ENCODE data around the gene ZRSR2.
"Not testable (repeated sequence)": the region's sequence is repeated elsewhere in the genome, so short reads cannot be mapped to it uniquely, and the experiment has no call there.

ZRSR2 gene

GRCh38 chrX:15820106-15821073 is 30.1 kb downstream of the ZRSR2 start:
- Mint-ChIP-seq H3K4me3 (peak overlapping the region in 1 of 2 donors; percentile 6), H3K27me3 (no peaks in the 10 kb centered on the region), H3K9me3 (no peaks in the 10 kb centered on the region), H3K4me1 (peaks cover 43% of the 10 kb centered on the region), H3K27ac (peak overlapping the region in 1 of 2 donors; percentile 40)
- ATAC-seq (peak; percentile 75), DNase-seq (peak in 1 of 2 donors; percentile 14)

- Mint-ChIP-seq H3K27ac (peak overlapping the region in 1 of 2 donors; percentile 38), H3K4me1 (peaks cover 23% of the 10 kb centered on the region), H3K27me3 (no peaks in the 10 kb centered on the region), H3K4me3 (no peak overlapping the region), H3K9me3 (no peaks in the 10 kb centered on the region)
- no peak for ATAC-seq
- no peak for DNase-seq
These were observed 32.6 kb downstream of the ZRSR2 start for GRCh38 chrX:15822922-15823321.

GRCh38 chrX:15825936-15826335 is 35.7 kb downstream of the ZRSR2 start:
- Mint-ChIP-seq H3K9me3 (no peaks in the 10 kb centered on the region), H3K27ac (peak overlapping the region in 1 of 2 donors; percentile 40), H3K4me1 (peaks cover 20% of the 10 kb centered on the region), H3K4me3 (no peak overlapping the region), H3K27me3 (no peaks in the 10 kb centered on the region)
- DNase-seq (no peak), ATAC-seq (no peak)

- no peak overlapping the region for H3K4me3 Mint-ChIP-seq
- H3K27ac Mint-ChIP-seq, result peak overlapping the region in 1 of 2 donors; percentile 33
- no peaks in the 10 kb centered on the region for H3K27me3 Mint-ChIP-seq
- no peaks in the 10 kb centered on the region for H3K9me3 Mint-ChIP-seq
- DNase-seq, result no peak
- H3K4me1 Mint-ChIP-seq, result peaks cover 14% of the 10 kb centered on the region
- ATAC-seq, result no peak
These were observed 38.9 kb downstream of the ZRSR2 start for GRCh38 chrX:15829217-15829616.

- not testable (repeated sequence) for ATAC-seq, DNase-seq, H3K9me3 Mint-ChIP-seq, H3K27ac Mint-ChIP-seq, H3K27me3 Mint-ChIP-seq, H3K4me3 Mint-ChIP-seq
- H3K4me1 Mint-ChIP-seq, result peaks cover 14% of the 10 kb centered on the region
These were observed 41.1 kb downstream of the ZRSR2 start for GRCh38 chrX:15831347-15831746.

- Mint-ChIP-seq H3K27me3 (no peaks in the 10 kb centered on the region), H3K9me3 (no peaks in the 10 kb centered on the region), H3K4me1 (peaks cover 9% of the 10 kb centered on the region), H3K4me3 (no peak overlapping the region), H3K27ac (no peak overlapping the region)
- ATAC-seq, result no peak
- DNase-seq, result no peak
These were observed 43.8 kb downstream of the ZRSR2 start for GRCh38 chrX:15834053-15834452.

GRCh38 chrX:15834827-15835595 is 44.7 kb downstream of the ZRSR2 start:
- no peaks in the 10 kb centered on the region for H3K27me3 Mint-ChIP-seq
- DNase-seq, result no peak
- no peak for ATAC-seq
- H3K9me3 Mint-ChIP-seq, result no peaks in the 10 kb centered on the region
- no peak overlapping the region for H3K4me3 Mint-ChIP-seq
- H3K27ac Mint-ChIP-seq, result no peak overlapping the region
- peaks cover 1% of the 10 kb centered on the region for H3K4me1 Mint-ChIP-seq

- peak in 1 of 2 donors; percentile 22 for DNase-seq
- Mint-ChIP-seq H3K4me3 (no peak overlapping the region), H3K27ac (no peak overlapping the region), H3K4me1 (no peaks in the 10 kb centered on the region), H3K9me3 (no peaks in the 10 kb centered on the region), H3K27me3 (no peaks in the 10 kb centered on the region)
- peak; percentile 61 for ATAC-seq
These were observed 47.7 kb downstream of the ZRSR2 start for GRCh38 chrX:15838017-15838416.

GRCh38 chrX:15841853-15842516 is 51.7 kb downstream of the ZRSR2 start:
- ATAC-seq (no peak), DNase-seq (no peak)
- H3K4me3 Mint-ChIP-seq, result no peak overlapping the region
- no peak overlapping the region for H3K27ac Mint-ChIP-seq
- H3K9me3 Mint-ChIP-seq, result no peaks in the 10 kb centered on the region
- H3K27me3 Mint-ChIP-seq, result no peaks in the 10 kb centered on the region
- no peaks in the 10 kb centered on the region for H3K4me1 Mint-ChIP-seq

GRCh38 chrX:15843960-15844359 is 53.7 kb downstream of the ZRSR2 start:
- Mint-ChIP-seq H3K9me3 (no peaks in the 10 kb centered on the region), H3K27me3 (no peaks in the 10 kb centered on the region), H3K27ac (no peak overlapping the region), H3K4me1 (no peaks in the 10 kb centered on the region), H3K4me3 (no peak overlapping the region)
- DNase-seq (no peak), ATAC-seq (no peak)

- H3K27ac Mint-ChIP-seq, result no peak overlapping the region
- H3K4me3 Mint-ChIP-seq, result no peak overlapping the region
- H3K4me1 Mint-ChIP-seq, result peaks cover 18% of the 10 kb centered on the region
- DNase-seq (no peak), ATAC-seq (no peak)
- no peaks in the 10 kb centered on the region for H3K9me3 Mint-ChIP-seq
- no peaks in the 10 kb centered on the region for H3K27me3 Mint-ChIP-seq
These were observed 58.3 kb downstream of the ZRSR2 start for GRCh38 chrX:15848576-15848975.

- DNase-seq, result no peak
- Mint-ChIP-seq H3K27me3 (no peaks in the 10 kb centered on the region), H3K9me3 (no peaks in the 10 kb centered on the region), H3K4me3 (no peak overlapping the region), H3K27ac (no peak overlapping the region), H3K4me1 (peaks cover 18% of the 10 kb centered on the region)
- ATAC-seq, result no peak
These were observed 59.3 kb downstream of the ZRSR2 start for GRCh38 chrX:15849555-15849954.

- no peak for ATAC-seq
- Mint-ChIP-seq H3K27ac (peak overlapping the region in 1 of 2 donors; percentile 12), H3K9me3 (no peaks in the 10 kb centered on the region), H3K27me3 (no peaks in the 10 kb centered on the region), H3K4me1 (peaks cover 23% of the 10 kb centered on the region), H3K4me3 (peak overlapping the region; percentile 78 to 81)
- DNase-seq, result no peak
These were observed 63.3 kb downstream of the ZRSR2 start for GRCh38 chrX:15853586-15854079.

- peaks cover 23% of the 10 kb centered on the region for H3K4me1 Mint-ChIP-seq
These were observed 63.9 kb downstream of the ZRSR2 start for GRCh38 chrX:15854080-15854655.

More at GRCh38 chrX:15854080-15854655, 63.9 kb downstream of the ZRSR2 start:
- H3K4me3 Mint-ChIP-seq, result peak overlapping the region; percentile 78 to 81
- no peaks in the 10 kb centered on the region for H3K27me3 Mint-ChIP-seq
- peak; percentile 29 for ATAC-seq
- H3K9me3 Mint-ChIP-seq, result no peaks in the 10 kb centered on the region
- peak overlapping the region in 1 of 2 donors; percentile 48 for H3K27ac Mint-ChIP-seq
- DNase-seq, result peak; percentile 24 to 35
